C4-2B (cell line): ENCODE measurements around the gene HTT.
A peak's percentile ranks its signal among the peaks of the same experiment; 100 is the strongest.

Experiments
- ZFX ChIP-seq: fragments of 450-650 bp; IDR thresholded peaks from 2 replicates; pipeline ENCODE4 v1.6.1; 2017
- TF ChIP-seq, protein P1 (sequence below): fragments of 450-650 bp; conservative IDR thresholded peaks from 2 replicates; pipeline ENCODE4 v1.5.1; 2017; ENCODE audit warnings: mild to moderate bottlenecking

DNA sequence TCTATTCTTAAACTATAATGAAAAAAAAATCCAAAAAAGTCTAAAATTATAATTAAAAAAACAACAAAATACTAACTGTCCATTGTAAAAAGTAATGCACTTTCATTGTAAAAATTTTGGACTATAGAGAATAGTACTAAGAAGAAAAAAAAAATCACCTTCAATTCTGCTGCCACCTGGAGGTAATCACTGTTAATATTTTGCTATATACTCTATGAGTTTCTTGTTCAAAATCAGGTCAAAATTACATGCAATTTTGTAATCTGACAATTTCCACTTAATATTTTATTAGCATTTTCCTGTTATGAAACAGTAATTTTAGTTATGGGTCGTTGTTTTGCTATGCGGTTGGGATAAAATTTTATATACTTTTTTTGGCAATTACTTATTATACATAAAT, 62.0 kb downstream of the HTT start:
- TF ChIP-seq, protein P1, sequence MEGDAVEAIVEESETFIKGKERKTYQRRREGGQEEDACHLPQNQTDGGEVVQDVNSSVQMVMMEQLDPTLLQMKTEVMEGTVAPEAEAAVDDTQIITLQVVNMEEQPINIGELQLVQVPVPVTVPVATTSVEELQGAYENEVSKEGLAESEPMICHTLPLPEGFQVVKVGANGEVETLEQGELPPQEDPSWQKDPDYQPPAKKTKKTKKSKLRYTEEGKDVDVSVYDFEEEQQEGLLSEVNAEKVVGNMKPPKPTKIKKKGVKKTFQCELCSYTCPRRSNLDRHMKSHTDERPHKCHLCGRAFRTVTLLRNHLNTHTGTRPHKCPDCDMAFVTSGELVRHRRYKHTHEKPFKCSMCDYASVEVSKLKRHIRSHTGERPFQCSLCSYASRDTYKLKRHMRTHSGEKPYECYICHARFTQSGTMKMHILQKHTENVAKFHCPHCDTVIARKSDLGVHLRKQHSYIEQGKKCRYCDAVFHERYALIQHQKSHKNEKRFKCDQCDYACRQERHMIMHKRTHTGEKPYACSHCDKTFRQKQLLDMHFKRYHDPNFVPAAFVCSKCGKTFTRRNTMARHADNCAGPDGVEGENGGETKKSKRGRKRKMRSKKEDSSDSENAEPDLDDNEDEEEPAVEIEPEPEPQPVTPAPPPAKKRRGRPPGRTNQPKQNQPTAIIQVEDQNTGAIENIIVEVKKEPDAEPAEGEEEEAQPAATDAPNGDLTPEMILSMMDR: peak; percentile 49
- no peak for TF ChIP-seq ZFX
